Testis (tissue), 2 donors: Measurements from ENCODE around the gene CNKSR3.

ENCODE experiments used
- POLR2A ChIP-seq: fragments of 450-650 bp; IDR thresholded peaks from one replicate; pipeline ENCODE4 v1.6.1; 2017; ENCODE audit warnings: antibody characterized with exemption, mild to moderate bottlenecking, moderate library complexity
- TF ChIP-seq, protein P1 (sequence below), 3 experiments: fragments of 450-650 bp in 2 of 3; fragments of 200-600 bp in 1 of 3; sonication (generic) in 1 of 3; IDR thresholded peaks; one replicate each; pipeline ENCODE4 v1.5.1; 2016 to 2019; ENCODE audit warnings: antibody characterized with exemption in 3 of 3, mild to moderate bottlenecking in 2 of 3, moderate library complexity in 1 of 3

DNA sequence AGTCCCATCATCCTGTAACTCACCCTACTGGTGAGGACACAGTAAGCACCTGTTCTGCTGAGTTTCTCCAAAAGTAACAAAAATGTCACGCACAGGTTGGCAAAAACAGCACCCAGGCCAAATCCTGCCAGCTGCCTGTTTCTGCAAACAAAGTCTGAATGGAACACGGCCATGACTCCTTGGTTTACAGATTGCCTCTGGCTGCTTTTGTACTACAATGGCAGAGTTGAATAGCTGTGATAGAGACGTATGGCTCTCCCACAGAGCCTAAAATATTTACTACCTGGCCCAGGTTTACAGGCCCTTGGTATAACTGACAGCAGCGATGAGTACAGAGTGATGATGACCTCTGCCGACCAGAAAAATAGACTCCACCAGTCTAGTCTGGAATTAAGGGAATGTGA lies 52.6 kb downstream of the CNKSR3 start:
- TF ChIP-seq, protein P1, sequence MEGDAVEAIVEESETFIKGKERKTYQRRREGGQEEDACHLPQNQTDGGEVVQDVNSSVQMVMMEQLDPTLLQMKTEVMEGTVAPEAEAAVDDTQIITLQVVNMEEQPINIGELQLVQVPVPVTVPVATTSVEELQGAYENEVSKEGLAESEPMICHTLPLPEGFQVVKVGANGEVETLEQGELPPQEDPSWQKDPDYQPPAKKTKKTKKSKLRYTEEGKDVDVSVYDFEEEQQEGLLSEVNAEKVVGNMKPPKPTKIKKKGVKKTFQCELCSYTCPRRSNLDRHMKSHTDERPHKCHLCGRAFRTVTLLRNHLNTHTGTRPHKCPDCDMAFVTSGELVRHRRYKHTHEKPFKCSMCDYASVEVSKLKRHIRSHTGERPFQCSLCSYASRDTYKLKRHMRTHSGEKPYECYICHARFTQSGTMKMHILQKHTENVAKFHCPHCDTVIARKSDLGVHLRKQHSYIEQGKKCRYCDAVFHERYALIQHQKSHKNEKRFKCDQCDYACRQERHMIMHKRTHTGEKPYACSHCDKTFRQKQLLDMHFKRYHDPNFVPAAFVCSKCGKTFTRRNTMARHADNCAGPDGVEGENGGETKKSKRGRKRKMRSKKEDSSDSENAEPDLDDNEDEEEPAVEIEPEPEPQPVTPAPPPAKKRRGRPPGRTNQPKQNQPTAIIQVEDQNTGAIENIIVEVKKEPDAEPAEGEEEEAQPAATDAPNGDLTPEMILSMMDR (IDR thresholded peaks at IDR 0.05), result no peak
- no peak for TF ChIP-seq POLR2A
